ENCODE measurements around the gene KCNE4.

Gene KCNE4

GRCh38 chr2:223083402-223084070, 31.5 kb downstream of the KCNE4 start:
- DNase-seq (ENCODE audit: low read depth in 4 of 4, low spot score in 1 of 4) = no peak

- no peak for DNase-seq (ENCODE audit: low read depth in 4 of 4, low spot score in 1 of 4)
These were observed 32.9 kb downstream of the KCNE4 start for GRCh38 chr2:223084873-223085272.

DNA sequence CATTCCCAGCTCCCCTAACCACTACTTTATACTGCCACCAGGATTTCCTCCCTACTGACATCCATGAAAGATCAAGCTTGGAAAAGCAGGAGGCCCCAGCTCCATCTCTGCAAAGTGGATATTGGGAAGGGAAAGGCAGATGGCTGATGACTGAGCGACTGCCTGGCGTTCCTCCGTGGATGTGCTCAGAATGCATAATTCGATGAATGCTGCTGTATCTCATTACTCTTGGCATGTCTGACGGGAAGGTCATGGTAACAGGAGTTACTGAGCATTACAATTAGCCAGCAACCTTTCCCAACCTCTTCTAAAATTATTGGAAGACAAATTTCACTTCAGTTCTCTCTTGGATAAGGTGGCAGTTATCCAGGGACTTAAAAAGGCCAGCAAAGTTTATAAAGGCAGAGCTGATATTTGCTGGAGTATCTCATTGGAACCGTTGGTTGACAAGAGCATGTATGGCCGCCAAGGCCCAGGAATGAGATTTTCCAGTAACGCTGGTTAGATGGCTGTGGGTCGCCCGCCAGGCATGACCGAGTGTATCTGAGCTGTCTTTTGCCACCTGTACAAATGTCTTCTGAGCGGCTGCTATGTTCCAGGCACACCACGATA, 34.5 kb downstream of the KCNE4 start:
- DNase-seq (ENCODE audit: low read depth in 4 of 4, low spot score in 1 of 4) = no peak

DNA sequence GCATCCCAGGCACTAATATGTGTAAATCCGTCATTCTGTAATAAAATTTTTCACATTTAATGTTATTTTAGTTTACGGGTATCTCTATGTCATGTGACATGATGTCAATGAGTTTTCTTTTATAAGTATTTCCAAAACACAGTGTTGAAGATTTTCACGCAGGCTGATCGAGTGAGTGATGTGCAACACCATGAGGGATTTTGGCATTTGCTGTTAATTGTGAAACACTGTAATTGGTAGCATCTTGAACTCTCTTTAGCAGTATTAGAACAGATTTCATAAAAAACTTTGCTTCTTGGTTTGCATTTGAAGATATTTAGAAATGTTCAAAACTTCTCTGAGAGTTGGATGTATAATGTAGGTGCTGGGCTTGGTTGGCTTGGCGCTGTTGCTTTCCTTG, 35.5 kb downstream of the KCNE4 start:
- DNase-seq (ENCODE audit: low read depth in 4 of 4, low spot score in 1 of 4) = no peak

DNA sequence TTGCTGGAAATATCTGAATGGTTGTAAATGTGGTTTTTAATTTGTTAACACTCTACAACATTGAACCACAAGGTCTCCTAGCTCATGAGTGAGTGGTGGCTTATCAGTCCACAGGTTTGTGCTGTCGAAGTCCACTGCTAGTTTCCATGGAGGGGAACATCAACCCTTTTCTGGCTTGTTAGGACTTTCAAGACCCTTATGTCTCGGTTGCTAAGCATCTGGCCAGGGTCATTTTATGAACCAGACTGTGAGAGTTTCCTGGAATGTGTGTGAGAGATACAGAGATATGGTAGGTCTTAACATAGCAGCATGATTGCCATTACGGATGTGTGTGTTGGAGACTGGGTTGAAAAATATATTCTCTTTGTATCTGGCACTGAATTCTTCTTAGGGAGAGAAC, 36.9 kb downstream of the KCNE4 start:
- DNase-seq (ENCODE audit: low read depth in 4 of 4, low spot score in 1 of 4) = no peak

GRCh38 chr2:223090039-223090438, 38.0 kb downstream of the KCNE4 start:
- DNase-seq (ENCODE audit: low read depth in 4 of 4, low spot score in 1 of 4) = no peak

DNA sequence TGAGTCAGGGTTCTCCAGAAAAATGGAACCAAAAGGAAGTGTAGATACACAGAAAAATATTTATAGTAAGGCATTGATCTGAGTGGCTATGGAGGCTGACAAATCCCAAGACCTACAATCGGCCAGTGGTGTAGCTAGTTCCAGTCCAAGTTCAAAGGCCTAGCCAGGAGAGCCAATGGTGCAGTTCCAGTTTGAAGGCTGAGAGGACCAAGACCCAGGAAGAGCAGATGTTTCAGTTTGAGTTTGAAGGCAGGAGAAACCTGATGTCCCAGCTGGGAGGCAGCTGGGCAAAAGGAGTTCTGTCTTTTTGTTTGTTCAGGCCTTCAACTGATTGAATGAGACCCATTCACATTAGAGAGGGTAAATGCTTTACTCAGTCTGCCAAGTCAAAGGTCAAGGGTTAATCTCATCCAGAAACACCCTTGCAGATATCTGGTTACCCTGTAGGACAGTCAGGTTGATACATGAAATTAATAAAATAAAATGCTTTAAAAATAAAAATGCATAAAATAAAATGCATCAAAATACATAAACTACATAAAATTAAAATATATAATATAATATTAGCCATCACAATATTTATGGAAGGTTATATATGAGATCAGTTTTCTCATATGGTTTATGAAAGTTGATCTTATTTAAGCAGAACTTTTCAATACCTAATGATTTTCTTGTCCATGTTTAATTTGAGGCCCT, 38.7 kb downstream of the KCNE4 start:
- DNase-seq (ENCODE audit: low read depth in 4 of 4, low spot score in 1 of 4) = no peak

DNA sequence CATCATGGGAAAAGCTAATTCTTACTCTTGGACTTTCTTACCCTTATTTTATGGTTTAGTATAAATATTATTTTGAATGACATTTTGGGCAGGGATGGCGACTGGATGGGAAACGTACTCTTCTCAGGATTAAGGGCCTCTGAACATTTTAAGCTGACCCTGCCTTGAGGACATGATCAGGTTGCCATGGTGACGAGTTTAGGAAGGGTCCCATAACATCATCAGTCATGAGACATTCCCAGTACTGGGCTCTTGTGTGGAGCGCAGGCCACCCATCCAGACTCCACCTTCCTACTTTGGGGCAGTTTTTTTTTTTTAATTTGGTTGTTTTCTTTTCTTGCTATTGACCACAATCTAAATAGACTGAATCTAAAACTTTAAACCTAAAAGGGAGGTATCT, 40.7 kb downstream of the KCNE4 start:
- DNase-seq (ENCODE audit: low read depth in 4 of 4, low spot score in 1 of 4) = no peak

DNA sequence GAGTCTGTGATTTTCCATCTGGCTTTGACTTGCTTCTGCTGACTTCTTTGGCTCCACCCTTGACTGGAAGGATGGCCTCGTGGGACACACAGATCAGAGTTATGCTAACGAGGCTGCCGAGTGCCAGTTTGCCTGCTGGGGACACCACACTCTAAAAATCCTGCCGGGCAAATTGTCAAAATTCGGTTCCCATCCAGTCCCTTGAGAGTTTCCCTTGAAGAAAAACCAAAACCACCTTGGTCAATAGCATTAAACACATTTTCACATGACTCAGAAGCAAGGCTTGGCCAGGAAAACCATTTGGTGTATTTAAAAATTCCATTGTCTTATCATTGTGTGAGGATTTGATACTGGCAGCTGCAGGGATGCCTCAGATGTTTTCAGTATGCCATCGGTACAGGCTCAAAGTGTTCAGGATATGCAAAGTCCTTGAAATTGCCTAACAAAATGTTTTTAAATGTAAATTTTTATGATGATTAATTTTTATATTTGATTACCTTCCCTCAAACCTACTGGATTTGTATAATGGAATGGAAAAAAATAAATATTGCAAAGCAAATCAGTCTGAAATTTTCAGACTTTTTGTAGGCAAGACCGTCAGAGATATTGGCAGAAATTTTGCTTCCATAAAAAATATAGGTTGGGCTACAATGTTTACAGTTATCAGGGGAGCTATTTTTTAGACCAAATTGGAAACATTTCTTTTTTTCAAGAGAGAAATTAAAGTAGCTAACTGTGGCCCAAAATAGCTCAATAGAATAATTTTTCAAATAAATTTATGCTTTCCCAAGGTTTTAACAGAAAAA, 41.6 kb downstream of the KCNE4 start:
- no peak for DNase-seq (ENCODE audit: low read depth in 4 of 4, low spot score in 1 of 4)

- no peak for DNase-seq (ENCODE audit: low read depth in 4 of 4, low spot score in 1 of 4)
These were observed 43.2 kb downstream of the KCNE4 start for GRCh38 chr2:223095207-223095606.

DNA sequence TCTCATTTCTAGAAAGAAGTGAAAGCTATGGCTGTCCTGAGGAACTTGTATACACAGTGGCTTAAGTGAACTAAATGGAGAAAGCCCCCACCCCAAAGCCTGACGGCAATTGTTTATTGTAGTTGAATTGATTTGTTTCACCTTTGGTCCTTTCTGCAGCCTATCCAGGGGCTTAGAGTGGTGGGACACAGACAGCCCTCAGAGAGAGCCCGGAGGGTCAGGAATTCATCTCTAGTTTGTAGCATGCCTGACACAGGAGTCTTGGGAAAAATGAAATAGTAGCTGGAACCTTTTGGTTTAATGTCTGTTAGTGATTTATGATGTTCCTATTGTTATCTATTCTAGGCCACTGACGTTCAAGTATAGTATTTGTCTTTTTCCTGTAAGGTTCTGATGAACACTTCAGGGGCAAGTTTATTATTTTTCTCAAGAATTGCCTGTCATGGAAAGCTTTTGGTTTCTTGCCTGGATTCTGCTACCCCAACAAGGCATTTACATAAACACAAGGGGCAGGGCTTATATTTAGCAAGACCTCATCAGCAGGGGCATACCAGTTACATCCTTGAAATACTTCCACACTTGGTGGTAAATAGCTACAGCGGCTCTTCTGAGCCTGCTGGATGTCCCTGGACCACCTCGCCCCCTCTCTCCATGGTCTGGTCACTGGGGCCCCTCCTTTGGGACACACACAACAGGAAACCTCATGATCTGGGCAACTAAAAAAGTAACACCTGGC, 44.4 kb downstream of the KCNE4 start:
- no peak for DNase-seq (ENCODE audit: low read depth in 4 of 4, low spot score in 1 of 4)

DNA sequence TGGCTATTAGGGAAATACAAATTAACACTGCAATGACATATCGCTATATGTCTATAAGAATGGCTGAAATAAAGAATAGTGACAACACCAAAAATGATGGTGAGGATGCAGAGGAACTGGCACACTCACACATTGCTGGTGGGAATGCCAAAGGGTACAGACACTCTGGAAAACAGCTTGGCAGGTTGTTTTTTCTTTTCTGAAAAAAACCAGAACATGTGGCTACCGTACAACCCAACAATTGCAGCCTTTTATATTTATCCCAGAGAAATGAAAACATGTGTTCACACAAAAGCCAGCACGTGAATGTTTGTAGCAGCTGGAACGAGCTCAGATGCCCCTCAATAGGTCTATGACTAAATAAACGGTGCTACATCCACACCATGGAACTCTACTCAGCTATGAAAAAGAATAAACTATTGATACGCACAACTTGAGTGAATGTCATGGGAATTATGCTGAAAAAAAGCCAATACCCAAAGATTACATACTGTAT, 45.9 kb downstream of the KCNE4 start:
- no peak for DNase-seq (ENCODE audit: low read depth in 4 of 4, low spot score in 1 of 4)

DNA sequence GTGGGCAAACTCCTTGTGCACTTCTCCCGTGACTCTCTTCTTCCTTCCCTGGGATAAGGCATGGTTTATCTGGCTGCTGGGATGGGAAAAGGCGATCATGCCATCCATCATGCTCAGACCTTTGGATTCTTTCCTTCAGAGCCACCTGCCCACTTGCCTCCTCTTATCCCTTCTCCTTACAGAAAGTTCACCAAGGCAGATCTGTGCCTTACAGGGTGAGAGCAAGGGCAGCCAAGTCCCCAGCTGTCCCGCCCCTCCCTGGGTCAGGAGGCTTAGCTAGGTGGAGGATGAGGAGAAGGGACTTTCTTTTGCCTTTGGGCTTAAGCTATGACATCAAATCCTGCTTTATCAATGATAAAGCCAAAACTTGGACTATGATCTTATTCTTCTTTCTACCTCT, 47.6 kb downstream of the KCNE4 start:
- DNase-seq (ENCODE audit: low read depth in 4 of 4, low spot score in 1 of 4) = no peak

DNA sequence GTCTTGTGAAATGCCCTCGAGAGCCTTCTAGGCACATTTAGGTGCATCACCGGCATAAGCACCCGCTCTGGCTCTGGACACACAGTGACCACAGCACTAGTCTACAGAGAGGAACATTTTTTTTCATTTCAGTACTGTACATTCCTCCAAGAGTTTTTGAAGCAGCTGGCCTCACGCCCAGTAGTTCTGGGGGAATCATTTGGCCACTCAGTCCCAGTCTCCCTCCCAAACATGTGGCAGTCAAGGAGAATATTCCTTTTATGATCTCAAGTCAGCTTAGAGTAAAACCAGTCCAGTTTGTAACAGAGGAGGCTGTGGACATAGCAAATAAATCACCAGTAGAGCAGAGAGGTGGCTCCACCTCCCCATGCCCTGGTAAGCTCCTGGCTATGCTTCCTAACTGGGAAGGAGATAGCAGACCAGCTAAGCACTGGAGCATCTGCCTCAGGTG, 48.1 kb downstream of the KCNE4 start:
- DNase-seq (ENCODE audit: low read depth in 4 of 4, low spot score in 1 of 4) = no peak

- DNase-seq (ENCODE audit: low read depth in 4 of 4, low spot score in 1 of 4) = no peak
These were observed 49.5 kb downstream of the KCNE4 start for GRCh38 chr2:223101340-223102039.

DNA sequence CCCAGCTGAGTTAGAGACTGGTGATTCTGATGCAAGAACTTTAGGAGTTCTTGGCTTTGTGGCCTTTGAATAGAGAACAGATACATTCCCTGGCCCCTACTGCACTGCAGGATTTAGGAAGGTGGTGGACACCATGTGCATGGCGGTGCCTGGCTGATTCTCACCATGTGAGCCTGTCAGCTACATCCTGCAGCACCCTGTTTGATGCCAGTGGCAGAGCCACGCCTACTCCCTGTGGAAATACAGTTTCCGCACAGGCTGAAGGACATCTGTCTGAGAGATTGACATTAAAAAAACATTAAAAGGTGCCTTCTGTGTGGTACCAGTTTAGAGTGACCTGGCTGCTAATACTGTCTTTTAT, 50.0 kb downstream of the KCNE4 start:
- no peak for DNase-seq (ENCODE audit: low read depth in 4 of 4, low spot score in 1 of 4)

GRCh38 chr2:223102450-223102849, 50.5 kb downstream of the KCNE4 start:
- no peak for DNase-seq (ENCODE audit: low read depth in 4 of 4, low spot score in 1 of 4)

GRCh38 chr2:223104336-223105132, 52.5 kb downstream of the KCNE4 start:
- DNase-seq (ENCODE audit: low read depth in 4 of 4, low spot score in 1 of 4) = no peak

Data from stimulated activated CD4-positive, alpha-beta T cell treated with anti-CD3 and anti-CD28 coated beads, Interleukin-1b, Interleukin-23, amount 100 ng/mL, for 24 hours (primary cell).